Kasumi-1 (cell line): ENCODE results near the gene KREMEN2.
"Not testable (repeated sequence)": the region's sequence is repeated elsewhere in the genome, so short reads cannot be mapped to it uniquely, and the experiment has no call there.

ENCODE experiments used
- DNase-seq, 2 experiments: peaks; one replicate each; lab custom pipeline; 2025; lab: John Stamatoyannopoulos, UW

KREMEN2 gene

GRCh38 chr16:2963723-2964474 lies at the start of gene KREMEN2:
TSS of gene KREMEN2 (plus strand) at chr16:2964275. CDS start at chr16:2964521, 246 bp downstream.
- DNase-seq = peak in 1 of 2 experiments; percentile 2

- DNase-seq = no peak
Measured at GRCh38 chr16:2915196-2915929, 48.7 kb upstream of the KREMEN2 start.

GRCh38 chr16:2919511-2920255 lies 44.4 kb upstream of the KREMEN2 start:
- DNase-seq = peak; percentile 22 to 49

GRCh38 chr16:2923481-2923880 lies 40.6 kb upstream of the KREMEN2 start:
- no peak for DNase-seq

GRCh38 chr16:2924901-2925755 lies 38.9 kb upstream of the KREMEN2 start:
- no peak for DNase-seq

GRCh38 chr16:2925951-2926649 lies 38.0 kb upstream of the KREMEN2 start:
- no peak for DNase-seq

GRCh38 chr16:2926650-2926999 lies 37.5 kb upstream of the KREMEN2 start:
- DNase-seq = no peak

- peak; percentile 51 to 66 for DNase-seq
Measured at GRCh38 chr16:2927010-2927646, 36.9 kb upstream of the KREMEN2 start.

- not testable (repeated sequence) for DNase-seq
Measured at GRCh38 chr16:2928151-2928550, 35.9 kb upstream of the KREMEN2 start.

GRCh38 chr16:2928796-2929195 lies 35.3 kb upstream of the KREMEN2 start:
- no peak for DNase-seq

- DNase-seq = no peak
Measured at GRCh38 chr16:2929693-2930092, 34.4 kb upstream of the KREMEN2 start.

- DNase-seq = no peak
Measured at GRCh38 chr16:2930236-2930635, 33.8 kb upstream of the KREMEN2 start.

GRCh38 chr16:2931231-2931914 lies 32.7 kb upstream of the KREMEN2 start:
- not testable (repeated sequence) for DNase-seq

GRCh38 chr16:2933136-2933535 lies 30.9 kb upstream of the KREMEN2 start:
- DNase-seq = no peak

GRCh38 chr16:2933701-2934100 lies 30.4 kb upstream of the KREMEN2 start:
- no peak for DNase-seq

- DNase-seq = no peak
Measured at GRCh38 chr16:2934450-2934849, 29.6 kb upstream of the KREMEN2 start.

- no peak for DNase-seq
Measured at GRCh38 chr16:2936436-2937011, 27.6 kb upstream of the KREMEN2 start.

- no peak for DNase-seq
Measured at GRCh38 chr16:2937170-2937569, 26.9 kb upstream of the KREMEN2 start.

GRCh38 chr16:2938206-2938605 lies 25.9 kb upstream of the KREMEN2 start:
- no peak for DNase-seq

- no peak for DNase-seq
Measured at GRCh38 chr16:2939968-2940367, 24.1 kb upstream of the KREMEN2 start.
